HepG2 (cell line): ENCODE data around the gene SNAP29. TPM values are rescaled to one million over a fixed set of nuclear protein-coding genes. Genes with fewer than 3 reads are reported as not detected.

Experiments
- ARID4A ChIP-seq: sonication (generic); formaldehyde crosslinking; IDR thresholded peaks from 2 replicates; pipeline ENCODE4 v1.5.0; 2020; ENCODE audit warnings: mild to moderate bottlenecking, missing genetic modification reagents, borderline replicate concordance
- ATM ChIP-seq: fragments of 450-650 bp; IDR thresholded peaks from 2 replicates; pipeline ENCODE4 v1.7.1; 2017; ENCODE audit warnings: mild to moderate bottlenecking, borderline replicate concordance
- E2F5 ChIP-seq: sonication (generic); formaldehyde crosslinking; conservative IDR thresholded peaks from 2 replicates; pipeline ENCODE4 v1.4.0; 2020; ENCODE audit warnings: missing genetic modification reagents
- HCFC1 ChIP-seq: fragments of 150-350 bp; IDR thresholded peaks from 2 replicates; pipeline ENCODE4 v1.6.1; 2014; ENCODE audit warnings: low read depth, low read length
- MAFF ChIP-seq: IDR thresholded peaks from 2 replicates; pipeline ENCODE4 v1.6.1; 2011; ENCODE audit warnings: low read depth, low read length, improper control_type of control experiment
- MLX ChIP-seq: IDR thresholded peaks from 2 replicates; pipeline ENCODE4 v1.6.1; 2016
- NAIF1 ChIP-seq: sonication (generic); formaldehyde crosslinking; IDR thresholded peaks from 2 replicates; pipeline ENCODE4 v1.5.0; 2020; ENCODE audit warnings: mild to moderate bottlenecking, missing genetic modification reagents, borderline replicate concordance
- PATZ1 ChIP-seq: sonication (generic); formaldehyde crosslinking; IDR thresholded peaks from 2 replicates; pipeline ENCODE4 v1.4.0; 2020; ENCODE audit warnings: missing genetic modification reagents
- PAWR ChIP-seq: sonication (generic); formaldehyde crosslinking; IDR thresholded peaks from 2 replicates; pipeline ENCODE4 v1.4.0; 2020; ENCODE audit warnings: missing genetic modification reagents, mild to moderate bottlenecking, borderline replicate concordance
- PHF21A ChIP-seq: sonication (generic); formaldehyde crosslinking; IDR thresholded peaks from 2 replicates; pipeline ENCODE4 v1.5.0; 2020; ENCODE audit warnings: mild to moderate bottlenecking, missing genetic modification reagents
- SRSF4 ChIP-seq: fragments of 200-400 bp; formaldehyde crosslinking; IDR thresholded peaks from one replicate; pipeline ENCODE4 v1.6.1; 2018; ENCODE audit warnings: mild to moderate bottlenecking, low read depth, low read length, moderate library complexity; ENCODE audit not compliant: poor library complexity, severe bottlenecking
- TAF15 ChIP-seq: fragments of 200-400 bp; formaldehyde crosslinking; IDR thresholded peaks from one replicate; pipeline ENCODE4 v1.6.1; 2018; ENCODE audit warnings: mild to moderate bottlenecking, low read depth, low read length; ENCODE audit not compliant: poor library complexity, severe bottlenecking
- WIZ ChIP-seq: sonication (generic); formaldehyde crosslinking; IDR thresholded peaks from 2 replicates; pipeline ENCODE4 v1.5.1; 2020; ENCODE audit warnings: mild to moderate bottlenecking, missing genetic modification reagents
- ZKSCAN5 ChIP-seq: sonication (generic); formaldehyde crosslinking; IDR thresholded peaks from 2 replicates; pipeline ENCODE4 v1.5.1; 2020; ENCODE audit warnings: mild to moderate bottlenecking, missing genetic modification reagents
- ZNF24 ChIP-seq: fragments of 450-650 bp; IDR thresholded peaks from 2 replicates; pipeline ENCODE4 v1.6.1; 2017; ENCODE audit warnings: antibody characterized with exemption, mild to moderate bottlenecking
- ZNF275 ChIP-seq: sonication (generic); formaldehyde crosslinking; IDR thresholded peaks from 2 replicates; pipeline ENCODE4 v1.8.0; 2022; ENCODE audit warnings: missing genetic modification reagents, mild to moderate bottlenecking, inconsistent platforms, borderline replicate concordance
- ZNF326 ChIP-seq: sonication (generic); formaldehyde crosslinking; IDR thresholded peaks from 2 replicates; pipeline ENCODE4 v1.4.0; 2020; ENCODE audit warnings: missing genetic modification reagents, borderline replicate concordance
- ZNF34 ChIP-seq: sonication (generic); formaldehyde crosslinking; IDR thresholded peaks from 2 replicates; pipeline ENCODE4 v1.4.0; 2020; ENCODE audit warnings: mild to moderate bottlenecking, missing genetic modification reagents, borderline replicate concordance
- ZNF777 ChIP-seq: sonication (generic); formaldehyde crosslinking; IDR thresholded peaks from 2 replicates; pipeline ENCODE4 v1.4.0; 2020; ENCODE audit warnings: missing genetic modification reagents
- ZZZ3 ChIP-seq: sonication (generic); formaldehyde crosslinking; IDR thresholded peaks from 2 replicates; pipeline ENCODE4 v1.4.0; 2020; ENCODE audit warnings: missing genetic modification reagents, mild to moderate bottlenecking, borderline replicate concordance
- polyA plus RNA-seq, 8 experiments: library from polyadenylated mRNA; depleted of rRNA in 3 of 8; stranded (reverse) in 7 of 8; unstranded in 1 of 8; fragments of >200 nt; fragmentation: Illumina TruSeq in 4 of 8; extraction: Trizol in 4 of 8; gene quantifications; 2 replicates each; pipeline versions ENCODE4 v1.2.1 to v1.2.3, GENCODE V29; 2011 to 2016; ENCODE audit warnings: low read depth in 4 of 8, missing spikeins in 1 of 8, mixed read lengths in 1 of 8; ENCODE audit not compliant: insufficient read depth in 1 of 8
- total RNA-seq, 5 experiments: library from RNA; depleted of rRNA; stranded (reverse); fragments of >200 nt; fragmentation: Illumina TruSeq; extraction: Trizol; gene quantifications; 2 replicates each; pipeline ENCODE4 v1.2.3, GENCODE V29; 2016; ENCODE audit warnings: low read depth in 1 of 5

Gene SNAP29
- total and polyA plus RNA-seq, 2 of the 13 experiments (the other 11 are each of a cell fraction or from before 2014, with no cell fraction given) = 12.3 to 30.7 TPM

GRCh38 chr22:20885557-20886323 is 26.9 kb downstream of the SNAP29 start (continued):
- peak; percentile 37; the same call in 1 of the 2 replicates for TF ChIP-seq PATZ1 (CRISPR knock-in tag)
- no peak for TF ChIP-seq ZNF777
- no peak for TF ChIP-seq PAWR (CRISPR knock-in tag)
- no peak for TF ChIP-seq HCFC1
- no peak for TF ChIP-seq ZZZ3 (CRISPR knock-in tag)
- TF ChIP-seq PHF21A (CRISPR knock-in tag) = peak; percentile 84
- TF ChIP-seq ZNF326 = peak; percentile 34; the same call in 1 of the 2 replicates
- no peak for TF ChIP-seq SRSF4
- no peak for TF ChIP-seq ZNF24
- no peak for TF ChIP-seq E2F5 (CRISPR knock-in tag)
- no peak for TF ChIP-seq NAIF1 (CRISPR knock-in tag)
- TF ChIP-seq ZNF34 (CRISPR knock-in tag) = no peak
- no peak for TF ChIP-seq MLX (CRISPR knock-in tag)
- TF ChIP-seq MAFF = peak; percentile 47; the same call in 1 of the 2 replicates
- TF ChIP-seq ZNF275 (CRISPR knock-in tag) = no peak
- TF ChIP-seq ARID4A (CRISPR knock-in tag) = peak; percentile 86; the same call in 1 of the 2 replicates
- no peak for TF ChIP-seq ZKSCAN5 (CRISPR knock-in tag)
- no peak for TF ChIP-seq TAF15
- no peak for TF ChIP-seq ATM
- no peak for TF ChIP-seq WIZ (CRISPR knock-in tag)
